Right lobe of liver (tissue), 4 donors: Measurements from ENCODE around the gene AADAT.

Source experiments
- POLR2A ChIP-seq: fragments of 450-650 bp; IDR thresholded peaks from one replicate; pipeline ENCODE4 v1.6.1; 2017; ENCODE audit warnings: antibody characterized with exemption, mild to moderate bottlenecking
- TF ChIP-seq, protein P1 (sequence below), 4 donors: fragments of 200-600 bp in 3 of 4; fragments of 450-650 bp in 1 of 4; IDR thresholded peaks; one replicate each; pipeline versions ENCODE4 v1.5.1 to v1.8.0; 2016 to 2022; ENCODE audit warnings: antibody characterized with exemption in 4 of 4, mild to moderate bottlenecking in 2 of 4
- donor health status: DM: no; HTN: no; CAD: no.
- donor health status: DM: no; HTN: no; CAD: no.
- donor health status: DM: no; HTN: yes; CAD: no.

GRCh38 chr4:170080496-170080895, 9.3 kb downstream of the AADAT start:
- TF ChIP-seq, protein P1, sequence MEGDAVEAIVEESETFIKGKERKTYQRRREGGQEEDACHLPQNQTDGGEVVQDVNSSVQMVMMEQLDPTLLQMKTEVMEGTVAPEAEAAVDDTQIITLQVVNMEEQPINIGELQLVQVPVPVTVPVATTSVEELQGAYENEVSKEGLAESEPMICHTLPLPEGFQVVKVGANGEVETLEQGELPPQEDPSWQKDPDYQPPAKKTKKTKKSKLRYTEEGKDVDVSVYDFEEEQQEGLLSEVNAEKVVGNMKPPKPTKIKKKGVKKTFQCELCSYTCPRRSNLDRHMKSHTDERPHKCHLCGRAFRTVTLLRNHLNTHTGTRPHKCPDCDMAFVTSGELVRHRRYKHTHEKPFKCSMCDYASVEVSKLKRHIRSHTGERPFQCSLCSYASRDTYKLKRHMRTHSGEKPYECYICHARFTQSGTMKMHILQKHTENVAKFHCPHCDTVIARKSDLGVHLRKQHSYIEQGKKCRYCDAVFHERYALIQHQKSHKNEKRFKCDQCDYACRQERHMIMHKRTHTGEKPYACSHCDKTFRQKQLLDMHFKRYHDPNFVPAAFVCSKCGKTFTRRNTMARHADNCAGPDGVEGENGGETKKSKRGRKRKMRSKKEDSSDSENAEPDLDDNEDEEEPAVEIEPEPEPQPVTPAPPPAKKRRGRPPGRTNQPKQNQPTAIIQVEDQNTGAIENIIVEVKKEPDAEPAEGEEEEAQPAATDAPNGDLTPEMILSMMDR (IDR thresholded peaks at IDR 0.05) = no peak
- no peak for TF ChIP-seq POLR2A
